ENCODE data around the gene CDT1. TPM values are rescaled to one million over a fixed set of nuclear protein-coding genes. Genes with fewer than 3 reads are reported as not detected.

The CDT1 gene
- total and polyA plus RNA-seq, 10 of the 15 experiments (the other 5 are each of a cell fraction or from before 2014, with no cell fraction given), result 0.50 to 87.6 (median 8.8) TPM

- no peak for TF ChIP-seq IRF5 (IDR thresholded peaks at IDR 0.05; ENCODE audit: borderline replicate concordance)
- no peak for TF ChIP-seq POLR2AphosphoS5 (IDR thresholded peaks at IDR 0.05; ENCODE audit: low read length)
- TF ChIP-seq BCL3 (IDR thresholded peaks at IDR 0.05; ENCODE audit: borderline replicate concordance, insufficient read depth, low read depth, low read length, poor library complexity, severe bottlenecking), result no peak
Observed at GRCh38 chr16:88815901-88816589, 12.5 kb downstream of the CDT1 start (continued).

- intact Hi-C loops (cut with micrococcal nuclease; ENCODE audit: unreplicated experiment) (loop anchor here (1.0 kb wide), 2 partner anchors 350 to 399 kb away; no protein-coding TSS in a partner anchor), in situ Hi-C loops (cut with MboI) (no loop called here)
- Histone ChIP-seq H3K79me2 (ENCODE audit: control insufficient read depth, insufficient read depth, low read length) (no peaks in the 10 kb centered on the region), H4K20me1 (ENCODE audit: control insufficient read depth, insufficient read depth) (no peaks in the 10 kb centered on the region), H3K4me2 (ENCODE audit: control insufficient read depth, insufficient read depth) (no peak overlapping the region), H3K4me1 (ENCODE audit: control insufficient read depth, insufficient read depth, low read length) (peaks cover 6% of the 10 kb centered on the region), H3K27ac (ENCODE audit: control insufficient read depth, insufficient read depth) (no peak overlapping the region), H3K9ac (ENCODE audit: control insufficient read depth, insufficient read depth, low read length) (no peak overlapping the region), H2AFZ (ENCODE audit: control insufficient read depth, low read depth, low read length) (no peak overlapping the region), H3K36me3 (ENCODE audit: control insufficient read depth in 2 of 2, insufficient read depth in 2 of 2, low read length in 1 of 2) (no peaks in the 10 kb centered on the region), H3K9me3 (replicated peaks; ENCODE audit: control insufficient read depth, insufficient read depth, low read length) (no peaks in the 10 kb centered on the region), H3K27me3 (replicated peaks in 1 of 2; ENCODE audit: control insufficient read depth in 2 of 2, insufficient read depth in 2 of 2, low read length in 1 of 2) (no peaks in the 10 kb centered on the region), H3K4me3 (no peak overlapping the region)
- RAD21 ChIA-PET (ENCODE audit: unreplicated experiment), result no interaction called here
- SMC1A ChIA-PET (ENCODE audit: uncharacterized antibody, unreplicated experiment), result no interaction called here
- TF ChIP-seq TAF1 (IDR thresholded peaks at IDR 0.05; ENCODE audit: borderline replicate concordance, low read depth, low read length), result no peak
- ATAC-seq (no peak), FAIRE-seq (no peak), DNase-seq (ENCODE audit: low read depth, low spot score) (no peak)
- no TSS peak for BruUV-seq (replicated peaks)
- POLR2A ChIA-PET, result no interaction called here
- 80% methylated on average over 40 of the region's 41 CpGs for WGBS (ENCODE audit: insufficient coverage, insufficient replicate concordance, low lambda C conversion rate, missing lambda C conversion rate)
- CTCF ChIA-PET, result interaction anchor here (1.2 to 2.1 kb wide), 4 partner anchors 40 to 399 kb away, joined by 3 to 6 read pairs (median 5); partner anchors contain the start of genes GALNS and TRAPPC2L
Observed at GRCh38 chr16:88816736-88817535, 13.3 kb downstream of the CDT1 start.
